HCT116 (cell line): ENCODE data around the gene RNF215. TPM values are rescaled to one million over a fixed set of nuclear protein-coding genes. Genes with fewer than 3 reads are reported as not detected.
A peak's percentile ranks its signal among the peaks of the same experiment; 100 is the strongest.

Experiments used
- ATAC-seq: fragments of 200-7000 bp; cut with Tn5 transposase; 2 replicates; pipeline ENCODE4 v1.9.1; 2020; ENCODE audit warnings: mild to moderate bottlenecking, moderate library complexity
- BruUV-seq: library from RNA; stranded (reverse); fragments of 400-500 nt; replicated peaks from 2 replicates; lab custom pipeline; 2021; lab: Mats Ljungman, UMichigan
- CTCF ChIA-PET: fragments of 300-600 bp; sonication (Branson Sonifier 250); formaldehyde crosslinking; loops from one replicate; lab custom pipeline; 2021; ENCODE audit warnings: antibody characterized with exemption; lab: Charles Lee
- POLR2A ChIA-PET: fragments of 300-600, 350-600 bp; sonication (Branson Sonifier 250); formaldehyde crosslinking; loops from one replicate; lab custom pipeline; 2021; ENCODE audit warnings: antibody characterized with exemption; lab: Charles Lee
- RAD21 ChIA-PET, 2 experiments: fragments of 300-600 bp; sonication (Branson Sonifier 250); formaldehyde crosslinking; loops; one replicate each; lab custom pipeline; 2023; ENCODE audit warnings: low total read pairs in 2 of 2; ENCODE audit not compliant: uncharacterized antibody in 2 of 2, unreplicated experiment in 2 of 2, low non-redundant PET in 1 of 2; lab: Charles Lee
- DNase-seq: peaks from one replicate; pipeline ENCODE4 v3.0.0-alpha.2; 2010; ENCODE audit warnings: low read depth, low spot score
- H2AFZ ChIP-seq: fragments of 200-600 bp; shearing (Covaris generic), sonication (generic); 2 replicates; pipeline ENCODE4 v1.6.1; 2017; ENCODE audit warnings: low read depth, mixed run types, mixed read lengths, antibody characterized with exemption, low read length; ENCODE audit not compliant: poor library complexity, severe bottlenecking
- H3K27ac ChIP-seq: 2 replicates; pipeline ENCODE4 v1.5.1; 2012; ENCODE audit warnings: low read depth, low read length
- H3K27me3 ChIP-seq: fragments of 200-600 bp; sonication (generic); 2 replicates; pipeline ENCODE4 v1.6.1; 2016; ENCODE audit warnings: mixed run types, low read length, mixed read lengths; ENCODE audit not compliant: insufficient read depth
- H3K36me3 ChIP-seq, 2 experiments: fragments of 200-500 bp in 1 of 2; fragments of 200-600 bp in 1 of 2; sonication (Bioruptor generic) in 1 of 2; sonication (generic) in 1 of 2; 2 replicates each; pipeline versions ENCODE4 v1.5.1 to v1.6.1; 2014 to 2016; ENCODE audit warnings: low read length in 2 of 2, inconsistent platforms in 1 of 2, mixed read lengths in 1 of 2, mixed run types in 1 of 2; ENCODE audit not compliant: insufficient read depth in 2 of 2, control insufficient read depth in 1 of 2
- H3K4me1 ChIP-seq, 2 experiments: fragments of 200-600 bp in 1 of 2; sonication (generic) in 1 of 2; 2 replicates each; pipeline versions ENCODE4 v1.5.1 to v1.6.1; 2012 to 2017; ENCODE audit warnings: low read length in 2 of 2, inconsistent platforms in 1 of 2, mild to moderate bottlenecking in 1 of 2, mixed read lengths in 1 of 2, mixed run types in 1 of 2, moderate library complexity in 1 of 2; ENCODE audit not compliant: insufficient read depth in 2 of 2, control insufficient read depth in 1 of 2
- H3K4me2 ChIP-seq: fragments of 200-600 bp; sonication (generic); 2 replicates; pipeline ENCODE4 v1.6.1; 2017; ENCODE audit warnings: mixed run types, low read length, mixed read lengths
- H3K4me3 ChIP-seq, 2 experiments: fragments of 200-600 bp in 1 of 2; sonication (generic) in 1 of 2; replicated peaks in 1 of 2; 2 replicates each; pipeline ENCODE4 v1.5.1; 2011 to 2016; ENCODE audit warnings: low read length in 2 of 2, control low read depth in 1 of 2, low read depth in 1 of 2, mild to moderate bottlenecking in 1 of 2, mixed read lengths in 1 of 2, mixed run types in 1 of 2
- H3K79me2 ChIP-seq: fragments of 200-600 bp; sonication (generic); 2 replicates; pipeline ENCODE4 v1.6.1; 2017; ENCODE audit warnings: mild to moderate bottlenecking, mixed run types, low read length, moderate library complexity, mixed read lengths; ENCODE audit not compliant: insufficient read depth
- H3K9ac ChIP-seq: fragments of 200-600 bp; sonication (generic); 2 replicates; pipeline ENCODE4 v1.6.1; 2016; ENCODE audit warnings: low read length, mixed read lengths
- H3K9me2 ChIP-seq: fragments of 200-600 bp; sonication (generic), shearing (Covaris generic); 2 replicates; pipeline ENCODE4 v1.6.1; 2017; ENCODE audit warnings: mixed run types, mild to moderate bottlenecking, moderate library complexity; ENCODE audit not compliant: insufficient read depth
- H3K9me3 ChIP-seq, 2 experiments: fragments of 200-500 bp in 1 of 2; fragments of 200-600 bp in 1 of 2; sonication (Bioruptor generic) in 1 of 2; sonication (generic) in 1 of 2; 2 replicates each; pipeline ENCODE4 v1.6.1; 2014 to 2017; ENCODE audit warnings: low read length in 2 of 2, mixed read lengths in 2 of 2, inconsistent platforms in 1 of 2, low read depth in 1 of 2, mild to moderate bottlenecking in 1 of 2, mixed run types in 1 of 2, moderate library complexity in 1 of 2; ENCODE audit not compliant: control insufficient read depth in 1 of 2, insufficient read depth in 1 of 2
- H4K20me1 ChIP-seq: fragments of 200-600 bp; sonication (generic), shearing (Covaris generic); 2 replicates; pipeline ENCODE4 v1.6.1; 2017; ENCODE audit warnings: mixed run types, mild to moderate bottlenecking, moderate library complexity; ENCODE audit not compliant: insufficient read depth
- CBX3 ChIP-seq: IDR thresholded peaks from 2 replicates; pipeline ENCODE4 v1.6.1; 2012; ENCODE audit warnings: low read depth
- EZH2 ChIP-seq: fragments of 200-600 bp; sonication (generic); IDR thresholded peaks from 2 replicates; pipeline ENCODE4 v1.6.1; 2017; ENCODE audit warnings: antibody characterized with exemption, mixed run types
- EZH2phosphoT487 ChIP-seq: fragments of 200-600 bp; IDR thresholded peaks from 2 replicates; pipeline ENCODE4 v1.6.1; 2018; ENCODE audit warnings: antibody characterized with exemption, borderline replicate concordance
- MAX ChIP-seq: IDR thresholded peaks from 2 replicates; pipeline ENCODE4 v1.6.1; 2012
- POLR2A ChIP-seq: IDR thresholded peaks from 2 replicates; pipeline ENCODE4 v1.7.0; 2011; ENCODE audit warnings: borderline replicate concordance; ENCODE audit not compliant: insufficient read depth, insufficient read length; ENCODE audit errors: extremely low read depth
- POLR2AphosphoS5 ChIP-seq: IDR thresholded peaks from 2 replicates; pipeline ENCODE4 v1.6.1; 2011; ENCODE audit warnings: mild to moderate bottlenecking, low read depth, low read length, moderate library complexity
- ZFX ChIP-seq: fragments of 450-650 bp; IDR thresholded peaks from 2 replicates; pipeline ENCODE4 v1.6.1; 2017
- intact Hi-C: fragments of 100-400 bp; cut with micrococcal nuclease; formaldehyde crosslinking; loops from 2 replicates; pipeline ENCODE4 v1.10.0; 2022
- total RNA-seq: library from RNA; stranded (reverse); gene quantifications from one replicate; pipeline ENCODE4 v1.2.1, GENCODE V29; 2021; ENCODE audit not compliant: unreplicated experiment
- TF ChIP-seq, protein P1 (sequence below): IDR thresholded peaks from 2 replicates; pipeline ENCODE4 v1.6.1; 2012

The RNF215 gene
- total RNA-seq, 1 experiment from 2014 or later, result 20.2 TPM

DNA sequence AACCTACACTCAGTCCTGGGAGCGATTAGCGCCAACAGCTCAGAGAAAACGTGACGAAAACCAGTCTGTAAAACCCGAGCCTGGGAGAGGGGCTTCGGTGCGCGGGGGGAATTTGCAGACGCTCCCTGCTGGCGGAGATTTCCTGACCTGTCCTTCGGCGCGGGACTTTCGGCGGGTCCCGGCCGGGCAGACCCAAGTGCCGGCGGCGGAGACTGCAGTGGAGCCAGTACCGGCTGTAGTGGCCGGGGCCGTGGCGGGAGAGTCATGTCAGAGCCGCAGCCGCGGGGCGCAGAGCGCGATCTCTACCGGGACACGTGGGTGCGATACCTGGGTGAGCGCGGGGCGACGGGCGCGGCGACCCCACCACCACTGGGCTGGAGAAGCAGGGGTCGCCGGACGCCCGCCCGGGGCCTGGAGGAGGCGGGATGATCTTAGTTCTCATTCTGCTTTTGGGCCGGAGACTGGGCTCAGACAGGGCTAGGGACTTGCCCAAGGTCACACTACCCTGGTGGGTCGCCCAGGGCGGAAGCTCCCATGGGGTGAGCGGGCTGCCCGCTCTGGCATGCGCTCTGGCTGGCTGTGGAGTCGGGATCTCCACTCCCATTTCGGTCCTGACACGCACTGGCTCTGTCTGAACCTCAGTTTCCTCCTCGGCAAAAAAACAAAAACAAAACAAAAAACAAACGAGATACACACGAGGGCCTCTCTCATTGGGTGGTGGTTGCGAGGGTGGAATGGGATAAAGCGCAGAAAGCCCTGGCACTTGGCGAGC is 38.6 kb upstream of the RNF215 start, which contains the start of gene MTFP1:
Gene MTFP1, plus strand, starts transcription at position 153 of the 772 bp plus-strand sequence. Its CDS starts 112 bp downstream, at position 265.
- BruUV-seq, result TSS peak; percentile 28
- peaks cover 22% of the 10 kb centered on the region; the same call in 1 of the 2 replicates for H3K79me2 ChIP-seq
- H4K20me1 ChIP-seq, result no peaks in the 10 kb centered on the region
- H3K4me2 ChIP-seq, result peak within 1 kb of the TSS; percentile 93
- H3K27me3 ChIP-seq, result no peaks in the 10 kb centered on the region
- ATAC-seq, result peak; percentile 9; the same call in 1 of the 2 replicates
- RAD21 ChIA-PET, result interaction anchor here in 1 of 2 experiments (1.6 kb wide), 1 partner anchor 138 kb away, joined by 3 read pairs; no protein-coding TSS in a partner anchor
- no peaks in the 10 kb centered on the region for H3K9me2 ChIP-seq
- CTCF ChIA-PET, result interaction anchor here (0.6 to 2.7 kb wide), 12 partner anchors 9 to 138 kb away, joined by 3 to 12 read pairs (median 4); partner anchors contain the start of gene RNF215
- H3K4me3 ChIP-seq, result peak within 1 kb of the TSS; percentile 82
- peaks cover 27 to 59% of the 10 kb centered on the region in 2 experiments for H3K4me1 ChIP-seq
- H3K9ac ChIP-seq, result peak within 1 kb of the TSS; percentile 96
- POLR2A ChIA-PET, result interaction anchor here (0.9 to 4.6 kb wide), 8 partner anchors 12 to 138 kb away, joined by 3 to 40 read pairs (median 4); partner anchors contain the start of gene SEC14L2
- H3K36me3 ChIP-seq, result peaks cover 2 to 15% of the 10 kb centered on the region in 2 experiments; a peak in 2 of 4 replicates
- peak within 1 kb of the TSS; percentile 50 for H2AFZ ChIP-seq
- H3K9me3 ChIP-seq, result no peaks in the 10 kb centered on the region
- TF ChIP-seq ZFX, result peak; percentile 61; the same call in 1 of the 2 replicates
- no peak for TF ChIP-seq EZH2
- peak; percentile 68 for TF ChIP-seq POLR2AphosphoS5
- peak; percentile 36 for TF ChIP-seq POLR2A
- intact Hi-C loops, result loop anchor here (1.0 to 10.0 kb wide), 3 partner anchors 35 to 659 kb away; partner anchors contain the start of genes CASTOR1 and SMTN
- DNase-seq, result no peak
- peak within 1 kb of the TSS; percentile 98 for H3K27ac ChIP-seq

DNA sequence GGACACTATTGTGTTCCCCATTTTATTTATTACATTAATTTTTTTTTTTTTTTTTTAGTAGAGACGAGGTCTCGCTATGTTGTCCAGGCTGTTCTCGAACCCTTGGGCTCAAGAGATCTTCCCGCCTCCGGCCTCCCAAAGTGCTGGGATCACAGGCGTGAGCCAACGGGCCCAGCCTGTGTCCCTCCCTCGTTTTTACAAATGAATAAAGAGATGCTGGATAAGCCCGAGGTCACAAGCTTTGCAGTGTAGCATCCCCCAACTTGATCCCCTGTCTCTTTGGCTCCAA is 38.1 kb upstream of the RNF215 start:
- ChIA-PET POLR2A (interaction anchor here (0.9 to 4.6 kb wide), 6 partner anchors 20 to 137 kb away, joined by 3 to 40 read pairs (median 6); partner anchors contain the start of genes SEC14L2 and TBC1D10A), RAD21 (interaction anchor here (1.6 to 1.8 kb wide), 2 partner anchors 137 to 138 kb away, joined by 3 to 6 read pairs; no protein-coding TSS in a partner anchor), CTCF (interaction anchor here (0.6 to 2.7 kb wide), 4 partner anchors 19 to 137 kb away, joined by 3 to 12 read pairs (median 6); no protein-coding TSS in a partner anchor)
- peaks cover 22% of the 10 kb centered on the region; the same call in 1 of the 2 replicates for H3K79me2 ChIP-seq
- BruUV-seq, result no TSS peak
- H3K4me1 ChIP-seq, result peaks cover 32 to 64% of the 10 kb centered on the region in 2 experiments
- H3K4me3 ChIP-seq, result peak overlapping the region; percentile 82
- intact Hi-C loops, result loop anchor here (5.0 to 10.0 kb wide), 2 partner anchors 138 to 660 kb away; partner anchors contain the start of genes CASTOR1 and SMTN
- peak overlapping the region; percentile 98 for H3K27ac ChIP-seq
- no peaks in the 10 kb centered on the region for H3K27me3 ChIP-seq
- peaks cover 2 to 15% of the 10 kb centered on the region in 2 experiments; a peak in 2 of 4 replicates for H3K36me3 ChIP-seq
- H3K9me2 ChIP-seq, result no peaks in the 10 kb centered on the region
- TF ChIP-seq CBX3 (no peak), EZH2phosphoT487 (no peak), POLR2AphosphoS5 (no peak), MAX (no peak)
- TF ChIP-seq, protein P1, sequence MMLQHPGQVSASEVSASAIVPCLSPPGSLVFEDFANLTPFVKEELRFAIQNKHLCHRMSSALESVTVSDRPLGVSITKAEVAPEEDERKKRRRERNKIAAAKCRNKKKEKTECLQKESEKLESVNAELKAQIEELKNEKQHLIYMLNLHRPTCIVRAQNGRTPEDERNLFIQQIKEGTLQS, result no peak
- no peak for DNase-seq
- H3K9me3 ChIP-seq, result no peaks in the 10 kb centered on the region
- peak overlapping the region; percentile 96 for H3K9ac ChIP-seq
- peak overlapping the region; percentile 93 for H3K4me2 ChIP-seq
- H2AFZ ChIP-seq, result peak overlapping the region; percentile 50
- ATAC-seq, result no peak
- H4K20me1 ChIP-seq, result no peaks in the 10 kb centered on the region
